Measurements from ENCODE around the gene C10orf105.

C10orf105 gene

GRCh38 chr10:71741029-71741428 lies 21.5 kb upstream of the C10orf105 start:
- Histone ChIP-seq H3K4me3 (ENCODE audit: low read length) (no peak overlapping the region), H3K4me1 (ENCODE audit: control insufficient read depth, insufficient read depth, low read length) (no peaks in the 10 kb centered on the region), H3K9ac (ENCODE audit: low read length) (no peak overlapping the region), H3K27me3 (ENCODE audit: control insufficient read depth, insufficient read depth, low read length) (no peaks in the 10 kb centered on the region), H3K36me3 (ENCODE audit: control insufficient read depth, insufficient read depth, low read length) (no peaks in the 10 kb centered on the region), H3K27ac (ENCODE audit: low read depth, low read length) (no peak overlapping the region)

DNA sequence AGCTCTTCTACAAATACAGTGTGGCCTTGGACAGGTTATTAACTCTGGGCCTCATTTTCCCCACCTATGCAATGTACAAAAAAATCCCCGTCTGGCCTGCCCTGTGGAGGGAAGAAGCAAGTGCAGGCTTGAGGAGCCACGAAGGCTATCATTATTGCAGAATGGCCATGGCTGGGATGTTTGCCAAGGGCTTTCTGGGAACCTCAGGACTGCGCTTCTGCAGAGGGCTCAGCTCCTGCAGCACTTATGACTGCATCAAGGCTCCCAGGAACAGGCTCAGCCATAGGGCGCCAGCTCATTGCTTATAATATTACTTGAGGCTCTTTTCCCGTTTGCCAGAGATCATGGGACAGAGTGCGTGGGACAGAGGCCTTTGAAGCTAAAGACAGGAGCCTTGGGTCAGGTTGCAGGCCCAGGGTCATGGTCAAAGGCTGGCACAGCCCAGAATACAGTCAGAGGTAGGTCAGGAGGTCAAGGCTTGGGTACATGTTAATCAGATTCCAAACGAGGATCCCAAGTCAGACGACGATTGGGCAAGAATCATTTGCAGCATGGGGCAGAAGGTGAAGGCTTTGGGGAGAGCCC lies 20.6 kb upstream of the C10orf105 start:
- no peaks in the 10 kb centered on the region for H3K27me3 ChIP-seq (ENCODE audit: control insufficient read depth, insufficient read depth, low read length)
- no peaks in the 10 kb centered on the region for H3K36me3 ChIP-seq (ENCODE audit: control insufficient read depth, insufficient read depth, low read length)
- H3K4me3 ChIP-seq (ENCODE audit: low read length) = no peak overlapping the region
- H3K4me1 ChIP-seq (ENCODE audit: control insufficient read depth, insufficient read depth, low read length) = no peaks in the 10 kb centered on the region
- no peak overlapping the region for H3K9ac ChIP-seq (ENCODE audit: low read length)
- no peak overlapping the region for H3K27ac ChIP-seq (ENCODE audit: low read depth, low read length)

DNA sequence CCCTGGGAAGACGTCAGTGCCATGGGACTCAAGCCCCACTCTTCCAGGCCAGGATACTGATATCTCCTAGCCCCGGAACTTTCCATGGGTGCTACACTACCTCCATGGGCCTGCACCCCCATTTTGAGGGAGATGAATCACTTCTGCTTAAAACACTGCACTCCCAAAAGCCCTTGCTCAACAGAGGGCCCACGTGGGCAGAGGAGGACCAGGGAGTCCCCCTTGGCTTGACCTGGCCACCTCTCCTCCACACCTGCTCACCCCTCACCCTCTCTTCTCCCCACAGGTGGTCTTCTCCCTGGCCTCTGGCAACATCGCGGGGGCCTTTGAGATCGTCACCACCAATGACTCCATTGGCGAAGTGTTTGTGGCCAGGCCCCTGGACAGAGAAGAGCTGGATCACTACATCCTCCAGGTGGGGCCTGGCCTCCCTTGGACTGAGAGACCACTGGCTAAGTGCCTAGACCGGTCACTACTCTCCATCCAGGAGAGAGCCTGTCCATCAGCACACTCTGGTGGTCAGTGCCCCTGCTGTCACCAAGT lies 19.9 kb upstream of the C10orf105 start:
- Histone ChIP-seq H3K4me3 (ENCODE audit: low read length) (no peak overlapping the region), H3K4me1 (ENCODE audit: control insufficient read depth, insufficient read depth, low read length) (no peaks in the 10 kb centered on the region), H3K36me3 (ENCODE audit: control insufficient read depth, insufficient read depth, low read length) (no peaks in the 10 kb centered on the region), H3K27ac (ENCODE audit: low read depth, low read length) (no peak overlapping the region), H3K27me3 (ENCODE audit: control insufficient read depth, insufficient read depth, low read length) (no peaks in the 10 kb centered on the region), H3K9ac (ENCODE audit: low read length) (no peak overlapping the region)

DNA sequence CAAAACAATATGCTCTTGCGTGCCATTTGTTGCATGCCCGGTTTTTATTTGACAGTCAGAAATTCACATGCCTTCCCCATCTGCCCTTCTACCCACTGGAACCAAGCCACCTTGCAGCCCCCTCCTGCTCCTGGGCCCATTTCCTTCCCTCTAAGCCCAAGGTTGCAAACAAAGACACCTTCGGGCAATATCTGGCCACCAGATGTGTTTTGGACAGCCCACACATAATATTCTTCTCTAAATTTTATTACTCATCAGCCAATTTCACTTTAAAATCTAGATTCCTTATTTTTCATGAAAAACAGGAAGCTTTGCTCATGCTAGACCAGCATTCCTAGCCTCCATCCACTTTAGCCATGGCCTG lies 18.2 kb upstream of the C10orf105 start:
- Histone ChIP-seq H3K9ac (ENCODE audit: low read length) (no peak overlapping the region), H3K4me3 (ENCODE audit: low read length) (no peak overlapping the region), H3K27me3 (ENCODE audit: control insufficient read depth, insufficient read depth, low read length) (no peaks in the 10 kb centered on the region), H3K36me3 (ENCODE audit: control insufficient read depth, insufficient read depth, low read length) (no peaks in the 10 kb centered on the region), H3K4me1 (ENCODE audit: control insufficient read depth, insufficient read depth, low read length) (no peaks in the 10 kb centered on the region), H3K27ac (ENCODE audit: low read depth, low read length) (peak overlapping the region; percentile 11)

GRCh38 chr10:71737001-71737833 lies 17.6 kb upstream of the C10orf105 start:
- H3K27ac ChIP-seq (ENCODE audit: low read depth, low read length) = peak overlapping the region; percentile 11
- H3K4me1 ChIP-seq (ENCODE audit: control insufficient read depth, insufficient read depth, low read length) = no peaks in the 10 kb centered on the region

DNA sequence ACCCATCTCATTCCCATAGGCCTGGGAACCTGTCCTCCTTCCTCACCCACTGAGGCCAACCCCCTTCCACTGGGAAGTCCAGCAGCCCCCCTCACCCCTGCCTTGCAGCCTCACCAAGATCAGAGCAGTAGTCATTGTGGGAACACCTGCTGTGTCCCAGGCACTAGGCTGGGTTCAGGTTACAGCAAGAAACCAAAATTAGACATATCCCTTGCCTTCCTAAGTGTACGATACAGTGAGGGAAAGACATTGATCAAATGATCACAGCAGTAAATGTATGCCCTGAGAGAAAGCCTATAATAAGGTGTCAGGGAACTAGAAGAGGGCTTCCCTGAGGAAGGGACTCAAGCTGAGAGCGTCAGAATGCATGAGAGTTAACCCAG lies 17.0 kb upstream of the C10orf105 start:
- Histone ChIP-seq H3K27ac (ENCODE audit: low read depth, low read length) (no peak overlapping the region), H3K4me3 (ENCODE audit: low read length) (no peak overlapping the region), H3K36me3 (ENCODE audit: control insufficient read depth, insufficient read depth, low read length) (no peaks in the 10 kb centered on the region), H3K4me1 (ENCODE audit: control insufficient read depth, insufficient read depth, low read length) (no peaks in the 10 kb centered on the region), H3K27me3 (ENCODE audit: control insufficient read depth, insufficient read depth, low read length) (no peaks in the 10 kb centered on the region), H3K9ac (ENCODE audit: low read length) (no peak overlapping the region)

More at GRCh38 chr10:71737001-71737833, 17.6 kb upstream of the C10orf105 start:
- H3K4me3 ChIP-seq (ENCODE audit: low read length) = no peak overlapping the region
- no peak overlapping the region for H3K9ac ChIP-seq (ENCODE audit: low read length)
- no peaks in the 10 kb centered on the region for H3K36me3 ChIP-seq (ENCODE audit: control insufficient read depth, insufficient read depth, low read length)
- H3K27me3 ChIP-seq (ENCODE audit: control insufficient read depth, insufficient read depth, low read length) = no peaks in the 10 kb centered on the region

- no peak overlapping the region for H3K9ac ChIP-seq (ENCODE audit: low read length)
- no peaks in the 10 kb centered on the region for H3K36me3 ChIP-seq (ENCODE audit: control insufficient read depth, insufficient read depth, low read length)
- H3K4me1 ChIP-seq (ENCODE audit: control insufficient read depth, insufficient read depth, low read length) = no peaks in the 10 kb centered on the region
- no peak overlapping the region for H3K27ac ChIP-seq (ENCODE audit: low read depth, low read length)
- H3K4me3 ChIP-seq (ENCODE audit: low read length) = no peak overlapping the region
- H3K27me3 ChIP-seq (ENCODE audit: control insufficient read depth, insufficient read depth, low read length) = no peaks in the 10 kb centered on the region
Measured at GRCh38 chr10:71735709-71736569, 16.4 kb upstream of the C10orf105 start.

DNA sequence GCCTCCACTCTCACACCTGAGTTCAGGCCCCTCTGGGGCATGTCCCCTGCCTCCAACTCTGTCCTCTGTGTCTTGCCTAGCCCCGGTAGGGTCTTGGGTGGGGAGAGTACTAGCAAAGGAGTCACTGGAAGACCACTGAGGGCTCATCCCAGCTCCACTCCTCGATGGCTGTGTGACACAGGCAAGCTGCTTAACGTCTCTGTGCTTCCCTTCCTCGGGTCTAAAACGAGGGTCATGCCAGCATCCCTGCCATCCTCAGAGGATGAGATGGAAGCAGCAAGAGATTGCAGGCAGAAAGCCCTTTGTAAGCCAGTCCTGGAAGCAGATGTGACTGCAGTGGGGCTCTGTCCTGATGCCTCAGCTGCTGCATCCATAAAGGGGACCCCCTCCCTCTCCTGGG lies 15.2 kb upstream of the C10orf105 start:
- Histone ChIP-seq H3K4me1 (ENCODE audit: control insufficient read depth, insufficient read depth, low read length) (no peaks in the 10 kb centered on the region), H3K36me3 (ENCODE audit: control insufficient read depth, insufficient read depth, low read length) (no peaks in the 10 kb centered on the region), H3K9ac (ENCODE audit: low read length) (no peak overlapping the region), H3K27me3 (ENCODE audit: control insufficient read depth, insufficient read depth, low read length) (no peaks in the 10 kb centered on the region), H3K4me3 (ENCODE audit: low read length) (no peak overlapping the region), H3K27ac (ENCODE audit: low read depth, low read length) (no peak overlapping the region)

- no peaks in the 10 kb centered on the region for H3K27me3 ChIP-seq (ENCODE audit: control insufficient read depth, insufficient read depth, low read length)
- no peak overlapping the region for H3K4me3 ChIP-seq (ENCODE audit: low read length)
- H3K4me1 ChIP-seq (ENCODE audit: control insufficient read depth, insufficient read depth, low read length) = peaks cover 15% of the 10 kb centered on the region
- no peaks in the 10 kb centered on the region for H3K36me3 ChIP-seq (ENCODE audit: control insufficient read depth, insufficient read depth, low read length)
- H3K9ac ChIP-seq (ENCODE audit: low read length) = no peak overlapping the region
- no peak overlapping the region for H3K27ac ChIP-seq (ENCODE audit: low read depth, low read length)
Measured at GRCh38 chr10:71731791-71732190, 12.2 kb upstream of the C10orf105 start.

- Histone ChIP-seq H3K27ac (ENCODE audit: low read depth, low read length) (no peak overlapping the region), H3K4me1 (ENCODE audit: control insufficient read depth, insufficient read depth, low read length) (peaks cover 15% of the 10 kb centered on the region), H3K36me3 (ENCODE audit: control insufficient read depth, insufficient read depth, low read length) (no peaks in the 10 kb centered on the region), H3K27me3 (ENCODE audit: control insufficient read depth, insufficient read depth, low read length) (no peaks in the 10 kb centered on the region), H3K9ac (ENCODE audit: low read length) (no peak overlapping the region), H3K4me3 (ENCODE audit: low read length) (no peak overlapping the region)
Measured at GRCh38 chr10:71729161-71729636, 9.6 kb upstream of the C10orf105 start.

DNA sequence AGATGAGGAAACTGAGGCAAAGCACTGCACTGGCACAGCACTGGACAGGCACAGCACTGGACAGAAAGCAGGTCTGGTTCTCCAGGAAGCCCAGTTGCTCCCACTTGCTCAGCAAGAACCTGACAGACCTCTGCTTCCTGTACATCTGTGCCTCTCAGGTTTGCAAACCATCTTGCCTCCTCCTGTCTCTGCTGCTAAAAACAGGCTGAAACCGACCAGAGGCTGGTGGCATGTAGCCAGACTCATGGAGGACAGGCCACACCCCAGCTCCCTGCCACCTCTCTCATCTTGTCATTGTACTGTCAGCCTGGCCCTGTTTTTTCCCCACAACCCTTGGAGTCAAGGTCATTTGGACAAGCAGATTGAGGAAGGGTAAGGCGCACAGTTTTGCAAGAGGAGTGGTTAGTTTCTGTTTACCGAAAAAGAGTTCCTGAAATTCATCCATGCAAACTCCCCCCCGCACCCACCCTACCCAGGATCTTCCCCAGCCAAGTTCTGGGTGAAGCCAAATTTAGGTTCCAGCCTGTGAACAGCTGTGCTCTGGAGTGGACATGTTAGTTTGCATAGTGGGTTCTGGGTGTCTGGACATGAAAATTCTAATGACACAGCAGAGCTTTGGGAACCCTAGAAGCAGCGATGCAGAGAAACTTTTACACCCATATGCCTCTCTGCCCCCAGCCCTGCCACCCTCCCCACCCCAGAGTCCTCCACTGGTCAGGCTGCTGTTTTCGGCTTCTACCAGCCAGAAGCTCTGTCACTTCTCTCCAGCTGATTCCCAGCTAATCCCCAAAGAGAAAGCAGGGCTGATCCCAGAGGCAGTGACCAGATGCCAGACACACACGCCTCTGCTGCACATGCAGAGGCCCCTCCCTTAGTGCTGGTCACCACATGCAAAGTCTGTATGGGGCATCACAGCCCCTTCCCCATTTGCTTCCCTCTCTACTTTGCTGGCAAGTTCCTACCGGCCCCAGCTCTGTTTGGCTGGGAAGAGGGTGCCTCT lies 8.5 kb upstream of the C10orf105 start:
- Histone ChIP-seq H3K27ac (ENCODE audit: low read depth, low read length) (peak overlapping the region; percentile 86), H3K27me3 (ENCODE audit: control insufficient read depth, insufficient read depth, low read length) (no peaks in the 10 kb centered on the region), H3K9ac (ENCODE audit: low read length) (peak overlapping the region; percentile 33), H3K36me3 (ENCODE audit: control insufficient read depth, insufficient read depth, low read length) (no peaks in the 10 kb centered on the region), H3K4me3 (ENCODE audit: low read length) (peak overlapping the region; percentile 44), H3K4me1 (ENCODE audit: control insufficient read depth, insufficient read depth, low read length) (peaks cover 15% of the 10 kb centered on the region)
